Breast epithelium (tissue), 4 donors: ENCODE data around the gene DPF1. TPM values are rescaled to one million over a fixed set of nuclear protein-coding genes. Genes with fewer than 3 reads are reported as not detected.

Experiments used
- DNase-seq, 2 donors: peaks; one replicate each; pipeline ENCODE4 v3.0.0-alpha.2; 2019; ENCODE audit warnings: low spot score in 2 of 2
- H3K27ac ChIP-seq, 2 donors: fragments of 200-600 bp; sonication (generic) in 1 of 2; one replicate each; pipeline ENCODE4 v1.5.1; 2016 to 2019; ENCODE audit warnings: mild to moderate bottlenecking in 1 of 2
- H3K27me3 ChIP-seq, 2 donors: fragments of 200-600 bp; sonication (generic) in 1 of 2; one replicate each; pipeline versions ENCODE4 v1.5.1 to v1.6.0; 2017 to 2019; ENCODE audit warnings: control low read depth in 1 of 2, mild to moderate bottlenecking in 1 of 2
- H3K36me3 ChIP-seq: fragments of 200-600 bp; one replicate; pipeline ENCODE4 v1.5.1; 2019
- H3K4me1 ChIP-seq, 2 donors: fragments of 200-600 bp; sonication (generic); one replicate each; pipeline ENCODE4 v1.5.1; 2016 to 2019; ENCODE audit warnings: control low read depth in 1 of 2
- H3K4me3 ChIP-seq, 3 donors: fragments of 200-600 bp; sonication (generic); 1 replicate in 2 of 3; 2 replicates in 1 of 3; pipeline ENCODE4 v1.5.1; 2016 to 2019; ENCODE audit warnings: mild to moderate bottlenecking in 3 of 3, moderate library complexity in 2 of 3
- H3K9me3 ChIP-seq, 2 donors: fragments of 200-600 bp; sonication (generic) in 1 of 2; one replicate each; pipeline ENCODE4 v1.5.1; 2016 to 2019; ENCODE audit warnings: control low read depth in 1 of 2
- POLR2A ChIP-seq: fragments of 450-650 bp; IDR thresholded peaks from one replicate; pipeline ENCODE4 v1.6.1; 2016; ENCODE audit warnings: antibody characterized with exemption, mild to moderate bottlenecking, moderate library complexity
- POLR2AphosphoS5 ChIP-seq, 3 donors: sonication (generic); formaldehyde crosslinking; IDR thresholded peaks; one replicate each; pipeline ENCODE4 v1.6.1; 2017; ENCODE audit warnings: antibody characterized with exemption in 3 of 3
- intact Hi-C: fragments of 100-400 bp; cut with DNase I; formaldehyde crosslinking; loops from one replicate; pipeline ENCODE4 v1.15.1; 2023; ENCODE audit warnings: low total_unique reads
- total RNA-seq, 3 donors: library from RNA; depleted of rRNA; stranded (reverse); fragments of >200 nt; gene quantifications; one replicate each; pipeline ENCODE4 v1.1.0, GENCODE V29; 2016
- TF ChIP-seq, protein P1 (sequence below), 3 donors: fragments of 450-650 bp; IDR thresholded peaks; one replicate each; pipeline ENCODE4 v1.5.1; 2016 to 2017; ENCODE audit warnings: antibody characterized with exemption in 3 of 3, mild to moderate bottlenecking in 3 of 3, moderate library complexity in 3 of 3

Gene DPF1
- total RNA-seq, 3 donors from 2014 or later = not detected

DNA sequence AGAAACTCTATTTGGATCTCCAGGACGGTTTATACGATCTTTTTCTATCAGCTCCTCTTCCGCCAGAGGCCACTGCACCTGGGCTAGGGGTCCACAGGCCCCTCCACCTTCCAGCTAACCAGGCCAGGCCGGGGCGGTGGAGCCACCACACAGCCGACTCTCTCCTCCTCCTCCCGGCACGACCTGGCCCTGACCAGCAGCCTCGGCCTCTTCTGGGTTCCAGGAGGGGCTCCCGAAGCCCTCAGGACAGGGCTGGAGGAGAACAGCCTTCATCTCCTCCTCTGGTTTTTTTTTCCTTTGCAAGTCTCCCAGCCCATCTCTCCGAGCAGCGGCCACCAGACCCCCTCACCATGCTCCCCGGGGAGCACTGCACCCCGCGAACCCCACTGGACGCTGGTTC, 17.1 kb downstream of the DPF1 start:
- Histone ChIP-seq H3K9me3 (no peaks in the 10 kb centered on the region), H3K4me3 (no peak overlapping the region), H3K4me1 (peaks cover 0 to 4% of the 10 kb centered on the region in 2 donors), H3K27ac (no peak overlapping the region), H3K36me3 (no peaks in the 10 kb centered on the region), H3K27me3 (peaks cover 4% of the 10 kb centered on the region in 2 donors)
- intact Hi-C loops = no loop called here
- TF ChIP-seq, protein P1, sequence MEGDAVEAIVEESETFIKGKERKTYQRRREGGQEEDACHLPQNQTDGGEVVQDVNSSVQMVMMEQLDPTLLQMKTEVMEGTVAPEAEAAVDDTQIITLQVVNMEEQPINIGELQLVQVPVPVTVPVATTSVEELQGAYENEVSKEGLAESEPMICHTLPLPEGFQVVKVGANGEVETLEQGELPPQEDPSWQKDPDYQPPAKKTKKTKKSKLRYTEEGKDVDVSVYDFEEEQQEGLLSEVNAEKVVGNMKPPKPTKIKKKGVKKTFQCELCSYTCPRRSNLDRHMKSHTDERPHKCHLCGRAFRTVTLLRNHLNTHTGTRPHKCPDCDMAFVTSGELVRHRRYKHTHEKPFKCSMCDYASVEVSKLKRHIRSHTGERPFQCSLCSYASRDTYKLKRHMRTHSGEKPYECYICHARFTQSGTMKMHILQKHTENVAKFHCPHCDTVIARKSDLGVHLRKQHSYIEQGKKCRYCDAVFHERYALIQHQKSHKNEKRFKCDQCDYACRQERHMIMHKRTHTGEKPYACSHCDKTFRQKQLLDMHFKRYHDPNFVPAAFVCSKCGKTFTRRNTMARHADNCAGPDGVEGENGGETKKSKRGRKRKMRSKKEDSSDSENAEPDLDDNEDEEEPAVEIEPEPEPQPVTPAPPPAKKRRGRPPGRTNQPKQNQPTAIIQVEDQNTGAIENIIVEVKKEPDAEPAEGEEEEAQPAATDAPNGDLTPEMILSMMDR (IDR thresholded peaks at IDR 0.05) = no peak
- no peak for TF ChIP-seq POLR2AphosphoS5 (IDR thresholded peaks at IDR 0.05)
- no peak for TF ChIP-seq POLR2A
- no peak for DNase-seq

DNA sequence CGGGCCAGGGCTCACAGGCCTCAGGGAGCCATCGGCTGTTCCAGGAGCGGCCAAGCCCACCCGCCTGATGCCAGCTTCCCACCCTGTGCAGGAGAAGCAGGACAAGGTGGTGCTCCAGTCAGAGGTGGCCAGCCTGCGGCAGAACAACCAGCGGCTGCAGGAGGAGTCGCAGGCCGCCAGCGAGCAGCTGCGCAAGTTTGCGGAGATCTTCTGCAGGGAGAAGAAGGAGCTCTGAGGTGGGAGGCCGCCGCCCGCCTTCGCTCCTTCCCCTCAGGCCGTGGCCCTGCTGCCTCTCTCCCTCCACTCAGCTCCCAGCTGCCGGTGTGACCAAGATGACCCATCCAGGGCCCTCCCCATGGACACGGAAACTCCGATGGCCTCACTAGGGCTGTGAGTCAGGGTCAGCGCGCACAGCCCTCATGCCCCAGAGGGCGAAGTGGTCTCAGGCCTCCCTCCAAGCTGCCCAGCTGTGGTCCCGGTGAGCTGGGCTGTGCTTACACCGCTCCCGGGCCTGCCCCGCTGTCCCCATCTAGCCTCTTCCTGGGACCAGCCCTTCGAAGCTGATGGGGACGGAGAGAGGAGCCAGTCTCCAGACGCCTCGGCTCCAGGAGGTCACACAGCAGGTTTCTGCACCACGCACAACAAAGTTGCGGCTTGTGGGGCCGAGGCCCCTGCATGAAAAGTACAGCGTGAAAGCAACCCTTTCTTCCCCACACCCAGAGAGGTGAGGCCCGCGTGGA, 17.8 kb downstream of the DPF1 start:
- intact Hi-C loops = no loop called here

DNA sequence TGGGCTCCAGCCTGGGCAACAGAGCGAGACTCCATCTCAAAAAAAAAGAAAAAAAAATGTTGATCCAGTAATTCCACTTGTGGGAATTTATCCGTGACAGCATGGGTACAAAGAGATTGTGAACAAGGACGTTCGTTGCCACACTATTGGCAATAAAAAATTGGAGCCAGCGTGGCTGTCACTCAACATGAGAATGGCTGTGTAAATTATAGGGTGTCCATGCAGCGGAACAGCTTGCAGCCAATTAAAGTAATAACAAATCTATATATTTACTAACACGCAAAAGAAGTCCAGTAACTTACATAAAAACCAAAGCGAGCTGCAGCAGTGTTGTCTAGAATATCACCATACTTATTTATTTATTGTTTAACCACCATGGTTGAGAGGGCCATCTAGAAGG, 19.3 kb downstream of the DPF1 start:
- no peaks in the 10 kb centered on the region for H3K27me3 ChIP-seq
- no peak overlapping the region for H3K27ac ChIP-seq
- intact Hi-C loops = no loop called here
- H3K9me3 ChIP-seq = no peaks in the 10 kb centered on the region
- no peak for DNase-seq
- no peaks in the 10 kb centered on the region for H3K36me3 ChIP-seq
- no peaks in the 10 kb centered on the region for H3K4me1 ChIP-seq
- H3K4me3 ChIP-seq = no peak overlapping the region
- TF ChIP-seq POLR2AphosphoS5 (IDR thresholded peaks at IDR 0.05) (no peak), POLR2A (no peak)
- TF ChIP-seq, protein P1 (IDR thresholded peaks at IDR 0.05) = no peak

More for the DNA sequence above, 17.8 kb downstream of the DPF1 start:
- Histone ChIP-seq H3K4me3 (no peak overlapping the region), H3K9me3 (no peaks in the 10 kb centered on the region), H3K27ac (no peak overlapping the region), H3K4me1 (peaks cover 0 to 4% of the 10 kb centered on the region in 2 donors), H3K27me3 (peaks cover under 1 to 4% of the 10 kb centered on the region in 2 donors), H3K36me3 (no peaks in the 10 kb centered on the region)
- no peak for DNase-seq
- TF ChIP-seq POLR2A (no peak), POLR2AphosphoS5 (IDR thresholded peaks at IDR 0.05) (no peak)
- TF ChIP-seq, protein P1 (IDR thresholded peaks at IDR 0.05) = no peak

DNA sequence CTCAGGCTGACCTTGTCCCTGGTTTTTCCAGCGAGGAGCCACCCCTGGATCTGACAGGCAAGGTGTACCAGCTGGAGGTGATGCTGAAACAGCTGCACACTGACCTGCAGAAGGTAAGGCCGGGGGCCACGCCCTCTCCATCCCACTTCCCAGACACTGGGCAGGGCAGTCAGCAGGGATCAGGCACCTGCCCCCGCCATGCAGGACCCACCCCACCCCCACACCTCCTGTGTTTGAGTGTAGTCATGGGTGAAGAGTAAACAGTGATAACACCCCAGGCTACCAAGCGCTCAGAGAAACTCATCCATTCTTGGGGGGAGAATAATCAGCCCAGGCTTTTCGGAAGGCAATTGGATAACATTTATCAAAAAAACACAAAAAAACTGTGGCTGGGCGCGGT, 19.9 kb downstream of the DPF1 start:
- no peaks in the 10 kb centered on the region for H3K4me1 ChIP-seq
- H3K9me3 ChIP-seq = no peaks in the 10 kb centered on the region
- intact Hi-C loops = no loop called here
- H3K27me3 ChIP-seq = no peaks in the 10 kb centered on the region
- DNase-seq = no peak
- H3K4me3 ChIP-seq = no peak overlapping the region
- H3K36me3 ChIP-seq = no peaks in the 10 kb centered on the region
- H3K27ac ChIP-seq = no peak overlapping the region
- no peak for TF ChIP-seq POLR2A
- TF ChIP-seq, protein P1 (IDR thresholded peaks at IDR 0.05) = no peak
- no peak for TF ChIP-seq POLR2AphosphoS5 (IDR thresholded peaks at IDR 0.05)

DNA sequence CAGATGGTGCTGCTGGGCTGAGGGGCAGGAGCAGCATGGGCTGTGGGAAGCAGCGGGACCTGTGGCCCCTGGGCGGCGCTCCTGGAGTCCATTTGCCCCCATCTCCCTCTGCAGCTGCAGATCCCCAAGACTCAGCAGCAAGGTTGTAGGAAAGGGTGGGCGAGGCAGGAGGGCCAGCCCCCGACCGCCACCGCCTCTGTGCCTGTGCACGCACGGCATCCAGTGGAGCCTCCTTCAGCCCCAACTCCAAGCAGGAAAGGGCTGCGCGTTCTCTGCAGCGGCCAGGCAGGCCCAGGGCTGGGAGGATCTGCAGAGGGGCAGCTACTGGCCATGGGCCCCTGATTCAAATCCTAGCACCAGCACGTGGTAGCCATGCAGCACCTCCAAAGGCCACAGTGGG, 20.8 kb downstream of the DPF1 start:
- Histone ChIP-seq H3K4me3 (no peak overlapping the region), H3K27ac (no peak overlapping the region), H3K27me3 (no peaks in the 10 kb centered on the region), H3K36me3 (no peaks in the 10 kb centered on the region), H3K4me1 (no peaks in the 10 kb centered on the region), H3K9me3 (no peaks in the 10 kb centered on the region)
- TF ChIP-seq POLR2AphosphoS5 (IDR thresholded peaks at IDR 0.05) (no peak), POLR2A (no peak)
- TF ChIP-seq, protein P1 (IDR thresholded peaks at IDR 0.05) = no peak
- no peak for DNase-seq
- intact Hi-C loops = no loop called here
